CD4-positive, alpha-beta T cell treated with Interleukin-10 for 1 hour (primary cell): ENCODE results near the gene PRKCH.

Source experiments
- DNase-seq: peaks from one replicate; pipeline ENCODE4 v3.0.0-alpha.2; 2020

PRKCH gene

GRCh38 chr14:61577506-61577931, 256.1 kb downstream of the PRKCH start:
- no peak for DNase-seq

- peak; percentile 21 for DNase-seq
Observed at GRCh38 chr14:61578745-61579144, 257.4 kb downstream of the PRKCH start.

GRCh38 chr14:61581340-61581739, 260.0 kb downstream of the PRKCH start:
- no peak for DNase-seq

- DNase-seq, result no peak
Observed at GRCh38 chr14:61581955-61582615, 260.7 kb downstream of the PRKCH start.

- DNase-seq, result no peak
Observed at GRCh38 chr14:61582815-61583214, 261.4 kb downstream of the PRKCH start.

GRCh38 chr14:61584331-61584741, 263.0 kb downstream of the PRKCH start:
- no peak for DNase-seq

GRCh38 chr14:61585598-61586543, 264.5 kb downstream of the PRKCH start:
- DNase-seq, result no peak

- DNase-seq, result no peak
Observed at GRCh38 chr14:61586544-61587055, 265.2 kb downstream of the PRKCH start.

- no peak for DNase-seq
Observed at GRCh38 chr14:61587081-61587713, 265.8 kb downstream of the PRKCH start.

GRCh38 chr14:61588419-61588901, 267.1 kb downstream of the PRKCH start:
- no peak for DNase-seq

GRCh38 chr14:61589691-61590581, 268.6 kb downstream of the PRKCH start:
- DNase-seq, result no peak

- no peak for DNase-seq
Observed at GRCh38 chr14:61591862-61592261, 270.5 kb downstream of the PRKCH start.

GRCh38 chr14:61593330-61593729, 272.0 kb downstream of the PRKCH start:
- DNase-seq, result no peak

GRCh38 chr14:61596990-61597389, 275.6 kb downstream of the PRKCH start:
- no peak for DNase-seq

- no peak for DNase-seq
Observed at GRCh38 chr14:61598980-61599379, 277.6 kb downstream of the PRKCH start.

- no peak for DNase-seq
Observed at GRCh38 chr14:61599942-61600341, 278.6 kb downstream of the PRKCH start.
